Thyroid gland (tissue), 4 donors: ENCODE data around the gene WNT7B.

Experiments used
- POLR2A ChIP-seq, 2 donors: fragments of 450-650 bp; IDR thresholded peaks; one replicate each; pipeline ENCODE4 v1.6.1; 2017; ENCODE audit warnings: antibody characterized with exemption in 2 of 2, mild to moderate bottlenecking in 2 of 2, moderate library complexity in 1 of 2
- TF ChIP-seq, protein P1 (sequence below), 6 experiments: fragments of 200-600 bp in 3 of 6; fragments of 450-650 bp in 3 of 6; sonication (generic) in 3 of 6; IDR thresholded peaks; one replicate each; pipeline ENCODE4 v1.5.1; 2016 to 2019; ENCODE audit warnings: antibody characterized with exemption in 6 of 6, mild to moderate bottlenecking in 2 of 6, inconsistent platforms in 1 of 6, moderate library complexity in 1 of 6

DNA sequence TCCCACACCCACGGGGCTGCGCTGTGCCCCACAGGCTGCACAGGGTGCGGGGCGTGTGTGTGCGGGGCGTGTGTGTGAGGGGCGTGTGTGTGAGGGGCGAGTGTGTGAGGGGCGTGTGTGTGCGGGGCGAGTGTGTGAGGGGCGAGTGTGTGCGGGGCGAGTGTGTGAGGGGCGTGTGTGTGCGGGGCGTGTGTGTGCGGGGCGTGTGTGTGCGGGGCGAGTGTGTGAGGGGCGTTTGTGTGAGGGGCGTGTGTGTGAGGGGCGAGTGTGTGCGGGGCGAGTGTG lies 86.7 kb downstream of the WNT7B start:
- no peak for TF ChIP-seq POLR2A (IDR thresholded peaks at IDR 0.05)
- TF ChIP-seq, protein P1, sequence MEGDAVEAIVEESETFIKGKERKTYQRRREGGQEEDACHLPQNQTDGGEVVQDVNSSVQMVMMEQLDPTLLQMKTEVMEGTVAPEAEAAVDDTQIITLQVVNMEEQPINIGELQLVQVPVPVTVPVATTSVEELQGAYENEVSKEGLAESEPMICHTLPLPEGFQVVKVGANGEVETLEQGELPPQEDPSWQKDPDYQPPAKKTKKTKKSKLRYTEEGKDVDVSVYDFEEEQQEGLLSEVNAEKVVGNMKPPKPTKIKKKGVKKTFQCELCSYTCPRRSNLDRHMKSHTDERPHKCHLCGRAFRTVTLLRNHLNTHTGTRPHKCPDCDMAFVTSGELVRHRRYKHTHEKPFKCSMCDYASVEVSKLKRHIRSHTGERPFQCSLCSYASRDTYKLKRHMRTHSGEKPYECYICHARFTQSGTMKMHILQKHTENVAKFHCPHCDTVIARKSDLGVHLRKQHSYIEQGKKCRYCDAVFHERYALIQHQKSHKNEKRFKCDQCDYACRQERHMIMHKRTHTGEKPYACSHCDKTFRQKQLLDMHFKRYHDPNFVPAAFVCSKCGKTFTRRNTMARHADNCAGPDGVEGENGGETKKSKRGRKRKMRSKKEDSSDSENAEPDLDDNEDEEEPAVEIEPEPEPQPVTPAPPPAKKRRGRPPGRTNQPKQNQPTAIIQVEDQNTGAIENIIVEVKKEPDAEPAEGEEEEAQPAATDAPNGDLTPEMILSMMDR (IDR thresholded peaks at IDR 0.05), result no peak
